Stimulated activated CD4-positive, alpha-beta T cell treated with anti-CD3 and anti-CD28 coated beads, Interleukin-1b, Interleukin-23, amount 100 ng/mL, for 4 hours (primary cell): ENCODE data around the gene TMPRSS13.
"Not testable (repeated sequence)": the region's sequence is repeated elsewhere in the genome, so short reads cannot be mapped to it uniquely, and the experiment has no call there.

ENCODE experiments used
- DNase-seq, 2 donors: peaks; one replicate each; pipeline ENCODE4 v3.0.0-alpha.2; 2020; ENCODE audit warnings: low read depth in 2 of 2

Gene TMPRSS13

DNA sequence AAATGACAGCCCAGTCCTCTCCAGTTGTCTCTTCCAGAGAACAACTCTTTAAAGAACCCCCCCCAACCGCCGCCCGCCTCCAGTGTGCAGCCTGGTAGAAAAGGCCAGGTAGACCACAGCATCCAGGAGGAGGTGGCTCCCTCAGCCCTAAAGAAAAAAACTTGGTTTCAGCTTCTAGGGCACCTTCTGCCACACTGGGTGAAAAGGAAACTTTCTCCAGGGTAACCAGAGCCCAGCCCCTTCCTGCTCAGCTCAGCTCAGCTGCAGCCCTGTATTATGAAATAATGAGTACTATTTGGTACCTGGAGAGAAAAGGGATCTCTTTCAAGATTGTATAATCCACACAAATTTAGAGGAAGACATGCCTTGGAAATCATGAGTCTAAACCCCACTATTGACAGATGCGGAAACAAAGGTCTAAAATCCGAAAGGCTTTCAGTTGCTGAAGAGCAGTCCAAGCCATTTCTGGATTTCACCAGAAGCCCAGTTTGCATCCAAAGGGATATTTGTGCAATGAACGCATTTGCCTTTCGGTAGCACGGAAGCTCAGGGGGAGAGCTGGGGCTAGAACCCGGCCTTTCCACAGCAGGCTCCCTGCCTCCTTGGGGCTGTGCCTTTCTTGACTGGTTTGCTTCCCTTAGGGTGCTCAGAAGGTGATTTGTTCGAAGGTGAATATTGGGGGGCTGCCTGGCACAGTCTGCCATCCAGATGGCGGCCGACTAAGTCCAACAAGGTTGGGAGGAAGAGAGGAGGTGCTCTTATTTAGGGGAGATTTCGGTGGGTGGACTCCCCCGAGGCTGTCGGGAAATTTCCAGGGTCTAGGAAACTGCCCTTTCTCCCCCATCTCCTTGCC is 56.0 kb downstream of the TMPRSS13 start:
- no peak for DNase-seq

DNA sequence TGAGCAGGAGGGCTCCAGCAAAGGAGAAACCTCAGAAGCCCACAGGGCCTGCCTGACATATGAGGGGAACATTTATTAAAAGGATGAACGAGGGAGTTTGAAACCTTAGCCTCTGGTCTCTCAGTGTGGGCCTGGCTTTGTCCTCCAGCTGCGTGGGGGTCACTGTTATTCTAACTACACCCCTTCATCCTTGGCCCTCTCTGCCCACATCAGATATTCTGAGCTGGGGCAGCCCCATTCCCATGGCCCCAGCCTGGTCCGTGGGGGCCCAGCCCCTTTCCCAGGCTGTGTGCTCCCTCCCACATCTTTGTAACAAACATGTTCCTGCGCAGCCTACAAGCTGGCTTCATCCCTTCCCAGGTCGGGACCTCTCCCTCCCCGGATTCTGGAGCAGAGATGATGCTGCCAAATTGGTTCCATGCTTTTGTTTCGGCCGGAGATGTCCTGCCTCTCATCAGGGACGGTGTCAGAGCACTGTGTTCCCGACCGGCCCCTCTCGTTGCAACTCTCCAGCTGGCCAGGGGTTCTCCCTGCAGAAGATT is 56.7 kb downstream of the TMPRSS13 start:
- DNase-seq, result no peak

- no peak for DNase-seq
These were observed 57.4 kb downstream of the TMPRSS13 start for GRCh38 chr11:117871784-117872183.

GRCh38 chr11:117871160-117871559 is 58.0 kb downstream of the TMPRSS13 start:
- no peak for DNase-seq

- no peak for DNase-seq
These were observed 58.9 kb downstream of the TMPRSS13 start for GRCh38 chr11:117870103-117870952.

- DNase-seq, result no peak
These were observed 59.6 kb downstream of the TMPRSS13 start for GRCh38 chr11:117869604-117870003.

GRCh38 chr11:117868815-117869561 is 60.2 kb downstream of the TMPRSS13 start:
- no peak for DNase-seq

DNA sequence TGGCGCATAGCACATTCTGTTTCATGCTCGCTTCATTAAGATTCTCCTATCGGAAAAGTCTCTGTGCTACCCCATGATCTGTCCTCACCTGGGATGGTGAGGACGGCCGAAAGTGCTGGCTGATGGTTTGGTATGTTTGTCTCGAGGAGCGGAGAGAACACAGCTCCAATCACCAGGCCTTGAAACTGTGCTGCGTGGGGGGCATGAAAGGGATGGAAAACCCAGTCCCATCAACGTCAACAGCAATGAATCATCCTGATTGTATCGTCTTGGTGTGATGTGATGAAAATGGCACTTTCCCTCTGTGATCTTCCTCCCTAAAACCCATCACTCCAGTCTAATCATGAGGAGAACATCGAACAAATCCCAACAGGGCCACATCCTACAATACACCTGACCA is 61.1 kb downstream of the TMPRSS13 start:
- no peak for DNase-seq

GRCh38 chr11:117866526-117866925 is 62.7 kb downstream of the TMPRSS13 start:
- DNase-seq, result no peak

DNA sequence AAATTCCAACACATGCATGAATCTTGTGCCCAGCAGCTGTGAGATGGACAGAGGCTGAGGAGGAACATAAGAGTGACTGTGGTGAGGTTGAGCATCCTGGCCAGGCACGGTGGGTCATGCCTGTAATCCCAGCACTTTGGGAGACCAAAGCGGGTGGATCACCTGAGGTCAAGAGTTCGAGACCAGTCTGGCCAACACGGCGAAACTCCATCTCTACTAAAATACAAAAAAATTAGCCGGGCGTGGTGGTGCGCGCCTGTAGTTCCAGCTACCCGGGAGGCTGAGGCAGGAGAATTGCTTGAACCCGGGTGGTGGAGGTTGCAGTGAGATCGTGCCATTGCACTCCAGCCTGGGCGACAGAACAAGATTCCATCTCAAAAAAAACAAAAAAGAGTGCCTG is 63.7 kb downstream of the TMPRSS13 start:
- not testable (repeated sequence) for DNase-seq

GRCh38 chr11:117863383-117863782 is 65.8 kb downstream of the TMPRSS13 start:
- no peak for DNase-seq

DNA sequence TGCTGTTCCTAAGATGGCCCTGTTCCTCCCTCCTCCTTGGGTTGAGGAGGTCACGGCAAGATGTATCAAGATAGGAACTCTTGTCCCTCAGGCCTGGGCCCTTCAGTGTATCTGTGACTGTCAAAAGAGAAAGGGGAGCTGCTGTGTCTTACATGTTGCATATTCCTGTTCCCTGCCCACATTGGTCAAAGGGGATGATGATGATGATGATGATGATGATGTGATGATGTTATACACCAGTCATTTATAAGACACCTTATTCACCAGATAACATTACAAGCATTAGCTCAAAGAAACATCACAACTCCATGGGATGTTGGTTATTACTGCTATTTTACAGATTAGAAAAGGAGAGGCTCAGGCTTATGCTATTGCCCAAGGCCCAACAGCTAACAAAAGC is 66.4 kb downstream of the TMPRSS13 start:
- no peak for DNase-seq

GRCh38 chr11:117862019-117862725 is 67.0 kb downstream of the TMPRSS13 start:
- no peak for DNase-seq

DNA sequence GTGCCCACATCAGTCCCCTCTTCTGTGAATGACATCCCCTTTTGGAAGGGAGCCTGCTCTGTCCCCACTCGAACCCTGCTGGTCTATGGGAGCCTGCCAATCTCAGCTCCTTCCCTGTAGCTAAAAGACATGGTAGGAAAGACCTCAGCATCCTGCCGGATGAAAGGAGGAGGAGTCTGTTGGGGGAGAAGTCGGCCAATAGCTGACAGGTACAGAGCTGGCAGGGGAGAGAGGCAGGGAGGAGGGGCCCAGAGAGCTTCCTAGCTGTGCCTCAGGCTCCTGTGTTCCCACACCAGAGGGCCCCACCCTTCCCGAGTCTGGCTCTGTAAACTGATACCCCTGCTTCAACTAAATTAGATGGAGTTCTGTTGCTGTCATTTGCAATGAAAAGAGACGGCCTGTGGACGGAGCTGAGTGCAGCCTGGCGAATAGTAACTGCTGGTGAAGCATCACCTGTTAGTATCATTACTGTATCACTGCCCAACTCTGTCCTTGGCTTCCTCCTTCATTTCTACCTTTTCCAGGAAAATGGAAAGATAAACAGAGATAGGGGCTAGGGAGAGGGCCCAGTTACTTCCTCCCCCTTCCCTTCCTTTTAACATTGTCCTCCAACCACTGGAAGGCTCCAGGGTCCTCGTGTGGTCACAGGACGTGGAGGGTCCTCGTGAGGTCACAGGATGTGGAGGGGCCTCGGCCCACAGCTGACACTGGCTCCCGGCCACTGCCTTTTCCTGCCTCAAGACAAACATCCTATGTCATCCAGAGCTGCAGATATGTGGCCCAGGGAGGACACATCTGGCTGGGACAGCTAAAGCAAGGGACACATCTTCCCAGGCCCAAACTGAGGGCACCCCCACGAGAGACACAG is 67.8 kb downstream of the TMPRSS13 start:
- no peak for DNase-seq

DNA sequence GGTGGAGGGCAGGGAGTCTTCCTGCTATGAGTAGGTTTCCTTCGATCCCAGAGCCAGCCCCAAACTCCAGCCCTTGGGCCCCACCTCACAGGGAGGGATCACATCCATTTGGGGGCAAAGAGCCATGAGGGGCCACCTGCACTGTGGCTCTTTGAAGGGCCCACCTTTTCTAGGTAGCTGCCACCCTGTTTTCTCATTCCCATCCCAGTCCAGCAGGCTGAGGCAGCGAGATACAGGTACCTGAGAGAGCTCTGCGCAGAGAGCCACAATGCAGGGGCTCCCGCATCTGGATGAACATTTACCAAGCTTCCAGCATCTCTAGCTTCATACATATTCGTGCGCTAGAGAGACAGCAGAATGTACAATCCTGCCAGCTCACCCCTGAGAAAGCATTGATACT is 69.1 kb downstream of the TMPRSS13 start:
- no peak for DNase-seq

DNA sequence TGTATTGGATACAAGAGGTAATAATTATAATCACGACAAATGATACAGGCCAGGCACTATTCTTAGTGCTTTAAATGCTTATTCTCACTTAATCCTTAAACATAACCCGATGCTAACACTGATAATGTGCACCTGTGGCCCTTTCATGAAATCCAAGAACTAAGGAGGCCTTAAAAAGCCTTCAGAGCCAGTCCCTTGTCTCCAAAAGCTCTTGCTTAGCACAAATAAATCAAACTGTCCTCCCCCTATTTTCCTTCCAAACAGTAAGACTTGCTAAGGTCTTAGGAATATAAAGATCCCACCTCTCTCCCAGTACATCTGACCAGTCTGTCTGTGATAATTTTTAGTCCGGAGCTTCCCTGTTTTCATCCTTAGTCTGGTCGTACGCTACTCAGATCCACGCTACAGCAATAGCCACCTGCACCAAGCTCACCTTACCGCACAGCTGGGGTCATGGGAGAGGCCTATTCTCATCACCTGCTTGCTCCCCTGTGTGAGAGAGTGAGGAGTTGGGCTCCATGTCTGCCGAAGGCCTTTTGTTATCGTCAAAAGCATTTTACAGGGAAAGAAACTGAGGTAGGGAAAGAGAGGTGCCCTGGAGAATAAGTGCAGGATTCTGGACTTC is 69.6 kb downstream of the TMPRSS13 start:
- DNase-seq, result no peak

- no peak for DNase-seq
These were observed 70.1 kb downstream of the TMPRSS13 start for GRCh38 chr11:117859061-117859460.

DNA sequence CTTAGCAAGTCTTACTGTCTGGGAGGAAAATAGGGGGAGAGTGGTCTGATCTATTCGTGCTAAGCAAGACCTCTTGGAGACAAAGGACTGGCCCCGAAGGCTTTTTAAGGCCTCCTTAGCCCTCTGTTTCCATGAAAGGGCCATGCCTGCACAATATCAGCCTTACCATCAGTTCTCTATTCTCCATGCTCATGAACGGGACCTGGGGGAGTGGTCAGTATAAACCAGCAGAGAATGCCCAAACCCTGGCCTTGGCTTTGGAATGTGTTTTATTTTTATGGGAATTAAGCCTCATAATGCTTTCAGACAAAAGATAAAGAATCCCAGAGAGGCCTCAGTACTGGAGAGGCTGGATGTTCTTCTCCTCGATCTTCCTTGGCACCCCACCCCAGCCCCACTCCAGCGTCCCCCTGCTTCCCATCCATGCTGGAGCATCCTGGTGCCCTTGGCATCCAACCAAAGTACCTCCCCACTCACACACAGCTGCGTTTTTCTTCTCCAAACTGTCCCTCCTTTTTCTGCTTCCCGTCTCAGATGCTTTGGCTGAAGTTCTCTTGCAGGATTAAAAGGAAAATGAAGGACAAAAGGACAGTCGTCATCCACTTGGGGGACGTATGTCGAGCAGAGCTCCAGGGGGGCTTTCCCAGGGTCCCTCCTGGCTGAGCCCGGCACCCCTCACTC is 71.3 kb downstream of the TMPRSS13 start:
- no peak for DNase-seq
